ENCODE data around the gene MAPKBP1.

DNA sequence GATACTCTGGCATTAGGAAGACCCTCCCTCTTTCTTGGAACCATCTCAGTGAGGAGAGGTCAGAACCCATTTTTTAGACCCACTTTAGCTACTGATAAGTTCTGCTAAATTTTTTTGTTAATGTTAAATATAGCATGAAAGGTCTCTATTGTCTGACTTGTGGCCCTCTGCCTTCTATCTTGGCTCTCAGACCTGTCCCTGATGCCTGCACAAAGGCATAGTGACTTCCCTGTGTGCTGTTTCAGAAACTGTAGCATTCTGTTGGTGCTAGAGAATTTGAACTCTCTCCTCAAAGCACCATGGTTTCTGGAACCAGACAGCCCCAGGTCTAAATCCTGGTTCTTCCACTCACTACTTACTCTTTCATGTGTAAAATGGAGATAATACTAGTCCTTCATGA is 15.4 kb downstream of the MAPKBP1 start:
- TF ChIP-seq CTCF (IDR thresholded peaks at IDR 0.05) (no peak), POLR2A (IDR thresholded peaks at IDR 0.05) (no peak)
